ENCODE measurements around the gene CDC73. TPM values are rescaled to one million over a fixed set of nuclear protein-coding genes. Genes with fewer than 3 reads are reported as not detected.

CDC73 gene
- total and polyA plus RNA-seq, 9 of the 15 experiments (the other 6 are each of a cell fraction or from before 2014, with no cell fraction given) = 19.0 to 61.7 (median 30.1) TPM

DNA sequence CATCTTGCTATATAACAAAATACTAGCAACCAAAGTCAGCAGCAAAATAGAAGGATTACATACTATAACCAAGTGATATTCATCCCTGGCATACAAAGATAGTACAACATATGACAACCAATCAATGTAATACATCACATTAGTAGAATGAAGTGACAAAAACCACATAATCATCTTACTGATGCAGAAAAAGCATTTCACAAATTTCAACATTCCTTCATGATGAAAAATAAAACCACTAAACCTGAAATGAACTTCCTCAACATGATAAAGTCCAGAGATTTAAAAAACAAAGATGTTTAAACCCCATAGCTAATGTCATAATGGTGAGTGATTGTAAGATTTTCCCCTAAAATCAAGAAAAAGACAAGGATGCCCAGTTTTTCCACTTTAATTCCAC, 43.8 kb upstream of the CDC73 start:
- Histone ChIP-seq H3K9ac (ENCODE audit: insufficient read depth in 1 of 2, low read depth in 2 of 2, low read length in 2 of 2) (no peak overlapping the region), H3K27ac (ENCODE audit: extremely low read depth, low read depth, low read length) (no peak overlapping the region), H3K9me1 (ENCODE audit: control insufficient read depth, insufficient read depth, low read length) (no peaks in the 10 kb centered on the region), H3K4me2 (ENCODE audit: insufficient read depth, low read length) (no peak overlapping the region), H3K36me3 (ENCODE audit: control insufficient read depth, insufficient read depth, low read length) (peaks cover 76% of the 10 kb centered on the region), H2AFZ (ENCODE audit: low read depth, low read length) (no peak overlapping the region), H3K79me2 (ENCODE audit: control insufficient read depth, insufficient read depth, low read length) (peaks cover 23% of the 10 kb centered on the region), H3K4me1 (replicated peaks in 1 of 2; ENCODE audit: control insufficient read depth in 2 of 2, insufficient read depth in 2 of 2, low read length in 2 of 2) (no peaks in the 10 kb centered on the region), H3K9me3 (replicated peaks; ENCODE audit: control insufficient read depth, insufficient read depth, low read depth, low read length) (peaks cover 12% of the 10 kb centered on the region), H4K20me1 (replicated peaks; ENCODE audit: control insufficient read depth, insufficient read depth, low read length) (no peaks in the 10 kb centered on the region), H3K27me3 (ENCODE audit: control insufficient read depth in 2 of 2, insufficient read depth in 2 of 2, low read length in 2 of 2) (no peaks in the 10 kb centered on the region), H3K4me3 (no peak overlapping the region)
- ChIA-PET CTCF (ENCODE audit: low intra/inter-chr PET ratio) (no interaction called here), POLR2A (interaction anchor here (0.8 to 1.1 kb wide), 2 partner anchors 10 to 101 kb away, joined by 3 to 4 read pairs; no protein-coding TSS in a partner anchor)
- no TSS peak for BruUV-seq (replicated peaks)
- intact Hi-C loops (cut with micrococcal nuclease) = no loop called here
- DNase-seq (ENCODE audit: extremely low read depth in 1 of 4, low spot score in 3 of 4) (no peak), ATAC-seq (no peak), FAIRE-seq (no peak)
- in situ Hi-C loops (cut with MboI) = no loop called here
- TF ChIP-seq FOXP1 (CRISPR knock-in tag; IDR thresholded peaks at IDR 0.05) = no peak
- no peak for TF ChIP-seq ZNF444 (CRISPR knock-in tag; IDR thresholded peaks at IDR 0.05)
- no peak for TF ChIP-seq GTF2E2 (tag; IDR thresholded peaks at IDR 0.05)
- TF ChIP-seq, protein P1, sequence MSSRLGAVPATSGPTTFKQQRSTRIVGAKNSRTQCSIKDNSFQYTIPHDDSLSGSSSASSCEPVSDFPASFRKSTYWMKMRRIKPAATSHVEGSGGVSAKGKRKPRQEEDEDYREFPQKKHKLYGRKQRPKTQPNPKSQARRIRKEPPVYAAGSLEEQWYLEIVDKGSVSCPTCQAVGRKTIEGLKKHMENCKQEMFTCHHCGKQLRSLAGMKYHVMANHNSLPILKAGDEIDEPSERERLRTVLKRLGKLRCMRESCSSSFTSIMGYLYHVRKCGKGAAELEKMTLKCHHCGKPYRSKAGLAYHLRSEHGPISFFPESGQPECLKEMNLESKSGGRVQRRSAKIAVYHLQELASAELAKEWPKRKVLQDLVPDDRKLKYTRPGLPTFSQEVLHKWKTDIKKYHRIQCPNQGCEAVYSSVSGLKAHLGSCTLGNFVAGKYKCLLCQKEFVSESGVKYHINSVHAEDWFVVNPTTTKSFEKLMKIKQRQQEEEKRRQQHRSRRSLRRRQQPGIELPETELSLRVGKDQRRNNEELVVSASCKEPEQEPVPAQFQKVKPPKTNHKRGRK (tag; IDR thresholded peaks at IDR 0.05) = no peak
- TF ChIP-seq SMAD1 (IDR thresholded peaks at IDR 0.05; ENCODE audit: low read depth, low read length, partially characterized antibody) = no peak
- TF ChIP-seq, protein P2, sequence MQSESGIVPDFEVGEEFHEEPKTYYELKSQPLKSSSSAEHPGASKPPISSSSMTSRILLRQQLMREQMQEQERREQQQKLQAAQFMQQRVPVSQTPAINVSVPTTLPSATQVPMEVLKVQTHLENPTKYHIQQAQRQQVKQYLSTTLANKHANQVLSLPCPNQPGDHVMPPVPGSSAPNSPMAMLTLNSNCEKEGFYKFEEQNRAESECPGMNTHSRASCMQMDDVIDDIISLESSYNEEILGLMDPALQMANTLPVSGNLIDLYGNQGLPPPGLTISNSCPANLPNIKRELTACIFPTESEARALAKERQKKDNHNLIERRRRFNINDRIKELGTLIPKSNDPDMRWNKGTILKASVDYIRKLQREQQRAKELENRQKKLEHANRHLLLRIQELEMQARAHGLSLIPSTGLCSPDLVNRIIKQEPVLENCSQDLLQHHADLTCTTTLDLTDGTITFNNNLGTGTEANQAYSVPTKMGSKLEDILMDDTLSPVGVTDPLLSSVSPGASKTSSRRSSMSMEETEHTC (IDR thresholded peaks at IDR 0.05) = no peak
- no peak for TF ChIP-seq PHTF2 (CRISPR knock-in tag; IDR thresholded peaks at IDR 0.05)
- no peak for TF ChIP-seq ZNF316 (IDR thresholded peaks at IDR 0.05)
